NCI-H1436 treated with DMSO at 0.1 percent for 48 hours (cell line): ENCODE measurements around the gene CDH22.
A peak's percentile ranks its signal among the peaks of the same experiment; 100 is the strongest.

Experiments
- DNase-seq: peaks from one replicate; lab custom pipeline; 2025; lab: John Stamatoyannopoulos, UW

CDH22 gene, protein sequence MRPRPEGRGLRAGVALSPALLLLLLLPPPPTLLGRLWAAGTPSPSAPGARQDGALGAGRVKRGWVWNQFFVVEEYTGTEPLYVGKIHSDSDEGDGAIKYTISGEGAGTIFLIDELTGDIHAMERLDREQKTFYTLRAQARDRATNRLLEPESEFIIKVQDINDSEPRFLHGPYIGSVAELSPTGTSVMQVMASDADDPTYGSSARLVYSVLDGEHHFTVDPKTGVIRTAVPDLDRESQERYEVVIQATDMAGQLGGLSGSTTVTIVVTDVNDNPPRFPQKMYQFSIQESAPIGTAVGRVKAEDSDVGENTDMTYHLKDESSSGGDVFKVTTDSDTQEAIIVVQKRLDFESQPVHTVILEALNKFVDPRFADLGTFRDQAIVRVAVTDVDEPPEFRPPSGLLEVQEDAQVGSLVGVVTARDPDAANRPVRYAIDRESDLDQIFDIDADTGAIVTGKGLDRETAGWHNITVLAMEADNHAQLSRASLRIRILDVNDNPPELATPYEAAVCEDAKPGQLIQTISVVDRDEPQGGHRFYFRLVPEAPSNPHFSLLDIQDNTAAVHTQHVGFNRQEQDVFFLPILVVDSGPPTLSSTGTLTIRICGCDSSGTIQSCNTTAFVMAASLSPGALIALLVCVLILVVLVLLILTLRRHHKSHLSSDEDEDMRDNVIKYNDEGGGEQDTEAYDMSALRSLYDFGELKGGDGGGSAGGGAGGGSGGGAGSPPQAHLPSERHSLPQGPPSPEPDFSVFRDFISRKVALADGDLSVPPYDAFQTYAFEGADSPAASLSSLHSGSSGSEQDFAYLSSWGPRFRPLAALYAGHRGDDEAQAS

GRCh38 chr20:46308258-46309157, at the start of gene CDH22:
CDH22 (minus strand) TSS chr20:46308498; CDS start chr20:46251294, 57,204 bp downstream.
- DNase-seq = peak; percentile 37

- no peak for DNase-seq
Measured at GRCh38 chr20:46357030-46357514, 48.8 kb upstream of the CDH22 start.

GRCh38 chr20:46356195-46357029, 48.1 kb upstream of the CDH22 start:
- no peak for DNase-seq

DNA sequence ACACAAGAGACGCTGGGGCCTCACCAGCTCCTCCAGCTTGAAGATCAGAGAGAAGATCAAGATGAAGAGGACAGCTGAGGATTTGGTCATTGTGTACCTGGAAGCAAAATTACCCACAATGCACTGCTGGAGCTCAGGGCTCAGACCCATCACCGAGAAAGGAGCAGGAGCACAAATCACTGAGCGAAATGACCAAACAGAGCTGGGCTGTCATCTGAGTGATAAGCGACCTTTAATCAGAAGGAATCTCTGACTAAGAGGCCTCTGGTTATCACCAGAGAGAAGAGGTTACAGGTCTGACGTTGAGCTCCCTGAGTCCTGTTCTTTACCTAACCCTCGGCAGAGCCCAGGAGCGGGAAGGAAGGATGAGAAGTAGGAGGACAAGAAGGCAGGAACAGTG, 47.5 kb upstream of the CDH22 start:
- DNase-seq = no peak

DNA sequence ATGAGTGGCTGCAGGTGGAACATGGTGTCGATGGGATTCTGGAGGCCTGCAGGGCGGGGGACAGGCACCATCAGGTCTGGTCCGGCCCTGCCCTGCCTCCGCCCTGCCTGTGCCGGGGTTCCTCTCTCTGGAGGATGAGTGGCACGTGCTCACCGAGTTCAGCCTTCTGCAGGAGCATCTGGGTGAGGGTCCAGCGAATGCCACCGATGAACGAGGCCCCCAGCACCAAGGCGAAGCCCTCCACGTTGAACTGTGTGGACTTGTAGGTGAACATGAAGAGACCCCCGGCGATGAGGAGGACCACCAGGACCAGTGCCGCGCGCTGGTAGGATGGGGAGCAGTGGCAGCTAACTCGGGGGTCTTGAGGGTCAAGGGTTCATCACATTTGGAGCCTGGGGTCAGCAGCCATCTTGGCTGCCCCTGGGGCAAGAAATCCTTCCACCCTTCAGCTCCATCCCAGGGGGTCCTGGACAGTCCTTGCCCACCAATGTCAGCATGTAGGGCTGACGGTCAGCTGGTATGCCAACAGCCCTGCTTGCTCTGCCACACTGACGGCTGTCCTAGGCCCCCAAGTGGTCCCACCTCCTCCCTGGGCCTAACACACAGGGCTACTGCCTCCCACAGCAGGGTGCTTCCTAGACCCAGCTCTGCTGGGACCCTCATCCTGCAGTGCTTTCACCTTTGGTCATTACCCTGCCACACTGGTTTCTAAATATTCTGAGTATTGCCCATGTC, 46.8 kb upstream of the CDH22 start:
- DNase-seq = no peak

DNA sequence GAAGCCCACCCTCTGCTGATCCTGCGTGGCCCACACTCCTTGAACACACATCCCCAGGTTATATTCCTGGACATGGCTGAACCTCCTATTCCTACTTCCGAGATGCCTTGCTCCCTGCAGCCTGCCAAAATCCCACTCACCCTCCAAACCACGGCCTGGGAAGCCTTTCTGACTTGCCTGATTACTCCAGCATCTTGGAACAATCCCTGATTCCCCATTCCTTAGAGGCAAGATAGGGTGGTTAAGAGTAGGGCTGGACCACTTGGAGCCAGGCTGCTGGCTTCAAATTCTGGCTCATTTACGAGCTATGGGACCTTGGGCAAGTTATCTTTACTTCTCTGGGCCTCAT, 45.9 kb upstream of the CDH22 start:
- no peak for DNase-seq

DNA sequence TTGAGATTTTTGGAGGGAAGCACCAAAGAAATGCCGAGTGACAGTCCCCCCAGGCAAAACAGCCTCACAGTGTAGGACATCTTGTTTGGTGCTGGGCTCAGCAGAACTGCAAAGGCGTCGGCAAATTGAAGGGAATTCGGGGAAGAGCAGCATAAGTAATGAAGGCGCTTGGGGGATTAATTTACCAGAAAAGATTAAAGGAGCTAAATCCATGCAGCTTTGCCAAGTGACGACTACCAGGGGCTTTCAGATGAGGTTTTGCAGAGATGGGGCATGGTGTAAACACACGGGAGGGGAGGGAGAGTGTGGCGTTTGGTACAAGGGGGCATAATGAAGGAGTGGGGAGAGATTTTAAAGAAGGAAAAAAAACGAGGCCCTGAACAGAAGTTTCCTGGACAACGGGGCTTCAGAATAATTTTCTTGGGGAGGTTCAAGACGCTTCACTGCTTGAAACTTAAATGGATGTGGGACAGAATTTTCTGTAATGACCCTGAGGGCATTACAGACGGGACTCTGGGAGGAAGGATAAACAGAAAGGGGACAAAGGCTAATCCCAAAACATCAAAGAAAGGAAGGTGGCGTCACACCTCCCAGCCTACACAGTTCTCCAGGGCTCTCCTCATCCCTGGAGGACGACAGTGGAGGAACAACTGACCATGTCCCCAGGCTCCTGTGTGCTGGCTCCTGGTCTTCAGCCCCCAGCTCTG, 45.4 kb upstream of the CDH22 start:
- no peak for DNase-seq

DNA sequence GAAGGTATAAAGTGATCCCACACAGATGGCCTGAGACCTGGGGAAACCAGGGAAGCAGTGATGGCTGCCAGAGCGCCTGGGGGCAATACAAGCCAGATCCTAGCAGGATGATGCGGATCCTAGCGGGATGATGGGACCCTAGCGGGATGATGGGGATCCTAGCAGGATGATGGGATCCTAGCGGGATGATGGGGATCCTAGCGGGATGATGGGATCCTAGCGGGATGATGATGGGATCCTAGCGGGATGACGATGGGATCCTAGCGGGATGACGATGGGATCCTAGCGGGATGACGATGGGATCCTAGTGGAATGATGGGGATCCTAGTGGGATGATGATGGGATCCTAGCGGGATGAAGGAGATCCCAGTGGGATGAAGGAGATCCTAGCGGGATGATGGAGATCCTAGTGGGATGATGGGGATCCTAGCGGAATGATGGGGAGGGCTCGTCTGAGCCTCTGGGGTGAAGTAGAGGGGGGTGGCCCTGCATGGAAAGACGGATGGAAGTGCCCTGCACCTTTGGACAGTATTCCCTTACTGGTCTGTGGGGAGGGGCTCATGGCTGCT, 44.2 kb upstream of the CDH22 start:
- no peak for DNase-seq

DNA sequence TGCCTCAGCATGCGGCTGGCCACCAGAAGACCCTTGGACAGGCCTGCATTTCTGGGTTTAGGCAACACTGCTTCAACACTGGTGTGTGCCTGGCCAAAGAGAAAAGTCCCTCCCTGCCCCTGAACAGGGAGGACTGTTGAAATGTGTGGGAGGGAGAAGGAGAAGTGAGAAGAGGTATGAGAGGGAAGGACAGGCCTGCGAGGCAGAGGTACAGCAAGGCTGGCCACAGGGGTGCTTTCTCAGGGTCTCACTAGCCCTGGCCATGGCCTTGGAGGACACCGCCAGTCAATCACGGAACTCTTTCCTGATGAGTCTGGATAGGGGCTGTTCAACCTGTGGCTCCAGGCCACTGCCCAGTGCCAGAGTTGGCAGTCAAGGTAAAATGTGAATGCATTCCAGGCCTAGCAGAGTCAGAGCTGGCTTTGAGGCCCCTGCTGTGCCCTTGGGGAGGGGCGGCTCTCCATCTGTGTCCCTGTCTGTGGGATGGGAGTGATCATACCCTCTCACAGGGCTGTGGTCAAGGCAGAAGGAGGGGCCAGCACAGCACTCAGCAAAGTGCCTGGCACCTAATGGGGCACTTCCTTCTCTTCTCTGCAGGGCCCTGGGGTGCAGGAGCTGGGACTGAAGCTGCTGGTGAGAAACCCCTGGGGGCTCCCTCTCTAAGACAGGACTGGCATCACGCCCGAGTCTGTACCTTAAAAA, 43.2 kb upstream of the CDH22 start:
- DNase-seq = no peak

DNA sequence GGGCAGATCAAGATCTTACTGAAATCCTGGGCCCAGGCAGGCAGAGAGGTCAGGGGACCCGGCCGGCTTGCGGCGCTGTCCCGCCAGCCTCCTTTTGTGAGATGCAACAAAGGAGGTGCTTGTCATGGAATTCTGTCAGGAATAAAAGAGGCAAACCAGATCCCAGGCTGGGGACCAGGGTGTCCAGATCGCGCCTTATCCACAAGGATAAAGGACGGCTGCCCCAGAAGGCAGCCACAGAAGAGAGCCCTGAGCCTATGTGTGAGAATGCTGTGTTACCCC, 42.6 kb upstream of the CDH22 start:
- DNase-seq = no peak

DNA sequence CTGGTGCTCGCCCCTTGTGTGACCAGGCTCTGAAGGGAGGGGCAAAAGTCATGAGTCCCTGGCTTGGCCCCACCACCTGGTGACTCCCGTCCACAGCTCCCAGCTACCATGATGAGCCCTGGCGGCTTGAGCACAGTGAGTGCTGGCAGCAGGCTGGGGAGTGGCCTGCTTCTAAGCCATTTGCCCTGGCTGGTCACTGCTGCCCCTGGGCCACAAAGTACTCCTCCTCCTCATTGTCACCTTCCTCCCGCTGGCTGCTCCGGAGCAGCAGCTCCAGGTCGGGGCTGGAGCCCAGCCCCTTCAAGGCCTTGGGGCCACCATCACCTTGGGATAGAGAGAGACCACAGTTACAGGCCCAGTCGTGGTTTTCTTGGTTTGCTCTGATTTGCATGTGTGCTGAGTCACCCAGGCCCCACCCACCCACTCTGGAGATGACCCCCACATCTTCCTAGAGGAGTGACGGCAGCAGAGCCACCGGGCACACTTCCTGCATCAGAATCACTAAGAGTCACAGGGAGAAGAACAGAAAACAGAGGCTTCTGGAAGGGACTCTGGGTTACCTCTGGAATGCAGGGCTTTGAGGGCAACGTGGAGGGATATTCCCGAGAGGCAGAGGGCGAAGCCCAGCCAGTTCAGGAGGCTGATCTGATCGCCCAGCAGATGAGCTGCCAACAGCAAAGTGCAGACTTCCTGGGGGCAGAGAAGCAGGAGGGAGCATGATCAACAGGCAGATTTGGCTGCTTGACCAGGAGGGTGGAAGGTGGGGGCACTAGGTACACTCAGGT, 42.1 kb upstream of the CDH22 start:
- DNase-seq = no peak

DNA sequence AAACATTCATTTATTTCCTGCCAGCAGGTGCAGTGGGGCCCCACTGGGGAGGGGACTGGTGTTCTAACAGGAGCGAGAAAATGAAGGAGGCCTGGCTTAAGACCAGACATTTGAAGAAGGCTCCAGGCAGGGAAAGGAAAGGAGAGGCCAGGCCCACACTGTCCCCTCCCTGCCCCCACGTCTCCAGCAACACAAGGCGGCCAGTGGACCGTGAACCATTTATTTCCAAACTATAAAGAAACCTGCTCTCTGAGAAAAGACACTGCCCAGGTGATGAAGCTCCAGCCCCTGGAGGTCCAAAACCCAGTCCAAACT, 41.4 kb upstream of the CDH22 start:
- no peak for DNase-seq

DNA sequence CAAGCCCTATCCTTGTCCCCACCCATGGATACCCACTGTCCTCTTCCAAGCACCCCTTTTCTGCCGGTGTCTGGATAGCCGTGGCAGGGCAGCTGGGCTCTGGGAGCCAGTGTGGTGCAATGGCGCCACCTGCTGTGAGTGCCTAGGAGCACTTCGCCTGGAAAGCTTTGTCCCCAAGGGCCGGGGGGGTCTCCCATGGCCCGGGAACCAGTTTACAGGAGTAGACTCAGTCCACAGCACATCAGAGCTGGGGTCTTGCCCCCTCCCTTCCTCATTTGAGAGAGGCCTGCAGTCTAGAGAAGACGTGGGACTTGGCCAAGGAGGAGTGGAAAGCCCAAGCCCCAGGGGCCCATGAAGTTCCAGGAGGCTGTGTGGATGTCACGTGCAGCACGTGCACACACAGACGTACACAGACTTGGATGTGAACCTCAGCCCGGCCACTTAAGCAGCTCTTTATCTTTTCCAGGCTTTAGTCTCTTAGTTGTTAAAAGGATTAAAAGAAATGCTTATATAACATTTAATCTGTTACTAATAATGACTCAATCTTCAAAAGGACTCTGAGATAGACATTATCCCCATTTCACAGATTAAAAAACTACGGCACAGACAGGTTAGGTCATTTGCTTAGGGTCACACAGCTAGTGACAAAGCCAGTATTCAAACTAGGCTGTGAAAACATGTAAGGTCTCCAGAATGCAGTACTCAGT, 40.9 kb upstream of the CDH22 start:
- no peak for DNase-seq

GRCh38 chr20:46347841-46348803, 39.8 kb upstream of the CDH22 start:
- no peak for DNase-seq

- no peak for DNase-seq
Measured at GRCh38 chr20:46346770-46347169, 38.5 kb upstream of the CDH22 start.

DNA sequence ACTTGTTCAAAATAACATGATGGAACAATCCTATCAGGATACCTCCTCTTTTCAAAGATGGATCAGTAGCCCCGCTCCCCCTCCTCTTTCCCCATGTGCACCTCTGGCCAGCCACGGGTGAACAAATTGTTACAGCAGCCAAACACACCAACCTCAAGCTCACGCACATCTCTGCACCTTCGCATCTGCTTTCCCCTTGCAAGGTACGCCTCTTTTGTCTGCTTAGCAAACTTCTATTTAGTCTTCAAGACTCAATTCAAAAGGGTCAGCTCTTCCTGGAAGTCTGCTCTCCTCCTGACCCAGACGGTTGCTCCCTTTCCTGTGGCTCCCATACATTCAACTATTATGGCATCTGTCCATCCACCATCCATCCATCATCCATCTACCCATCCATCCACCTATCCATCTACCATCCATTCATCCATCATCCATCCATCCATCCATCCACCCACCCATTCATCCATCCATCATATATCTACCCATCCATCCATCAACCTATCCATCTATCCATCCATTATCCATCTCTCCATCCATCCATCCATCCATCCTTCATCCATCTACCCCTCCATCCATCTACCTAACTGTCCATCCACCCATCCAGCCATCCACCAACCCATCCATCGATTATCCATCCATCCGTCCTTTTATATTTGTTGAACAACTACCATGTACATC, 36.3 kb upstream of the CDH22 start:
- DNase-seq = no peak
